BJ (cell line): ENCODE data around the gene TSKU. TPM values are rescaled to one million over a fixed set of nuclear protein-coding genes. Genes with fewer than 3 reads are reported as not detected.

Source experiments
- CTCF ChIA-PET: fragments of 350-600 bp; formaldehyde crosslinking; extraction: SDS; loops from one replicate; lab custom pipeline; 2021; ENCODE audit warnings: antibody characterized with exemption, inconsistent platforms; lab: Yijun Ruan, JAX
- POLR2A ChIA-PET: fragments of 300-600 bp; sonication (Branson Sonifier 250); formaldehyde crosslinking; extraction: SDS; loops from one replicate; lab custom pipeline; 2021; ENCODE audit warnings: antibody characterized with exemption; lab: Charles Lee
- DNase-seq: peaks from one replicate; pipeline ENCODE4 v3.0.0-alpha.2; 2011; ENCODE audit warnings: low read depth
- H3K27me3 ChIP-seq: 2 replicates; pipeline ENCODE4 v1.6.0; 2011; ENCODE audit warnings: low read length; ENCODE audit not compliant: control insufficient read depth, insufficient read depth
- H3K36me3 ChIP-seq: 2 replicates; pipeline ENCODE4 v1.5.1; 2011; ENCODE audit warnings: low read length; ENCODE audit not compliant: control insufficient read depth, insufficient read depth
- H3K4me3 ChIP-seq: 2 replicates; pipeline ENCODE4 v1.5.1; 2011; ENCODE audit warnings: low read depth, mild to moderate bottlenecking, control low read depth, low read length
- CTCF ChIP-seq: IDR thresholded peaks from 2 replicates; pipeline ENCODE4 v1.5.1; 2011; ENCODE audit warnings: low read depth, mild to moderate bottlenecking, control low read depth, inconsistent platforms, low read length, moderate library complexity; ENCODE audit not compliant: insufficient read depth
- polyA plus RNA-seq: library from polyadenylated mRNA; depleted of rRNA; stranded (reverse); fragments of >200 nt; gene quantifications from 2 replicates; pipeline ENCODE4 v1.2.3, GENCODE V29; 2011; rRNA removed

The TSKU gene
- polyA plus RNA-seq, 1 experiment: 27.3 TPM

GRCh38 chr11:76846441-76846840 lies 63.3 kb downstream of the TSKU start:
- Histone ChIP-seq H3K27me3 (peaks cover 7% of the 10 kb centered on the region), H3K36me3 (no peaks in the 10 kb centered on the region), H3K4me3 (no peak overlapping the region)
- ChIA-PET POLR2A (no interaction called here), CTCF (no interaction called here)
- DNase-seq: no peak
- no peak for TF ChIP-seq CTCF

Other genes with a start within 250 kb of the TSKU start
- gene LRRC32, start 112.6 kb upstream of the TSKU start, polyA plus RNA-seq: 0.70 and 1.9 TPM in 2 replicates
- 9.7 and 13.9 TPM in 2 replicates for gene ACER3, start 77.6 kb downstream of the TSKU start, polyA plus RNA-seq